GM19099 (cell line): ENCODE measurements around the gene IRAK1.

Experiments used
- POLR2A ChIP-seq: IDR thresholded peaks from 3 replicates; pipeline ENCODE4 v1.6.1; 2011; ENCODE audit warnings: low read depth; ENCODE audit not compliant: insufficient read length; ENCODE audit errors: extremely low read depth

IRAK1 gene

DNA sequence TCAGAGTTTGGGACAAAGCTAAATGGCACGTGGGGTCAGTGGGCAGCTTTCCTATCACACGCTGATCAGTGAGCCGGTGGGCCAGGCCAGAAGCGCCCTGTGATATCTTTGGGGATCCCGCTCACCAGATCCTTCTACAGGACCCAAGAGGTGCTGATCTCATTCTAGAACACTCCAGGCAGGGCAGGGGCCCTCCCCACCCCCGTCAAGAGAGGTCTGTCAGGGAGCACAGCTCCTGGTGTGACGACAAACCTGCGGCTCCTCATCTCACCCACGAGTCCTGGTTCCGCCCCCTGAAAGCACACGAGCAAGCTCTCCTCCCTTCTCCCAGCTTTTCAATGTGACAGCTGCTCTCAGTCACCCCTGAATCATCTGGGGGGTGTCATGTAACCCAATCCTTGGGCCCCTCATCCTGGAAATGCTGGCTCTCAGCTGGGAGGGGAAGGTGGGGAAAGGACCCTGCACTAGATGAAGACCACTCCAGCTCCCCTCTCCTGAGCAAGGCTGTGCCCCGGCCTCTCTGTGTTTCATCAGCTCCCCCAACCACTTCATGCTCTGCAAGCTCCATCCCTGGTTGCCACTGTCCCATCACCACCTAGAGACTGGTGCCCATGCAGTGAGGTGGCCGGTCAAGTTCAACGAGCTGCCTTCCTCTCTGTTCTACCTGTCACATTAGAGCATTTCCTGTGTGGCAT, 52.7 kb downstream of the IRAK1 start:
- no peak for TF ChIP-seq POLR2A

- no peak for TF ChIP-seq POLR2A
Observed at GRCh38 chrX:153966283-153966688, 53.4 kb downstream of the IRAK1 start.

GRCh38 chrX:153965406-153965805, 54.3 kb downstream of the IRAK1 start:
- no peak for TF ChIP-seq POLR2A

DNA sequence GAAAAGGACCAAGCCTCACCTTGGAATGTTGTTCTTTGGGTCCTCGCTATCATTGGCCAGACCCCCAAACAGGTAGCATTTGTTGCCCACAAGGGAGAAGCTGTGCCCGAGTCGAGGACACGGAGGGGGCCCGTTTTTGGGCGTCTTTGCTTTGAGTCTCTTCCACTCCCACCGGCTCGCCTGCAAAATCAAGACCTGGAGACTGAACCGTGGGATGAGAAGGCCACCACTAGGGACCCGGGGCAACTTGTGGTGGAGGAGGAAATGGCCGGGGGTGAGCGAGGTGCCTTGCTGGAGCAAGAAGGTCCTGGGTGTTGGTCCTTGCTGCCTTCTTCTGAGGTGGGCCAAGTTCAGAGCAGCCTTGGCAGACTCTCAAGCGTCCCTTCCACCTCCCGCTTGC, 55.6 kb downstream of the IRAK1 start:
- no peak for TF ChIP-seq POLR2A

GRCh38 chrX:153963546-153963945, 56.2 kb downstream of the IRAK1 start:
- TF ChIP-seq POLR2A: no peak

GRCh38 chrX:153961292-153961691, 58.4 kb downstream of the IRAK1 start:
- TF ChIP-seq POLR2A: peak; percentile 14

- no peak for TF ChIP-seq POLR2A
Observed at GRCh38 chrX:153960786-153961185, 58.9 kb downstream of the IRAK1 start.
